HG02798 (cell line): ENCODE measurements around the gene ARVCF.

ENCODE experiments used
- ATAC-seq: cut with Tn5 transposase; IDR thresholded peaks from one replicate; pipeline ENCODE4 v1.9.1; 2021; ENCODE audit warnings: mild to moderate bottlenecking; ENCODE audit not compliant: unreplicated experiment, poor library complexity

Gene ARVCF

DNA sequence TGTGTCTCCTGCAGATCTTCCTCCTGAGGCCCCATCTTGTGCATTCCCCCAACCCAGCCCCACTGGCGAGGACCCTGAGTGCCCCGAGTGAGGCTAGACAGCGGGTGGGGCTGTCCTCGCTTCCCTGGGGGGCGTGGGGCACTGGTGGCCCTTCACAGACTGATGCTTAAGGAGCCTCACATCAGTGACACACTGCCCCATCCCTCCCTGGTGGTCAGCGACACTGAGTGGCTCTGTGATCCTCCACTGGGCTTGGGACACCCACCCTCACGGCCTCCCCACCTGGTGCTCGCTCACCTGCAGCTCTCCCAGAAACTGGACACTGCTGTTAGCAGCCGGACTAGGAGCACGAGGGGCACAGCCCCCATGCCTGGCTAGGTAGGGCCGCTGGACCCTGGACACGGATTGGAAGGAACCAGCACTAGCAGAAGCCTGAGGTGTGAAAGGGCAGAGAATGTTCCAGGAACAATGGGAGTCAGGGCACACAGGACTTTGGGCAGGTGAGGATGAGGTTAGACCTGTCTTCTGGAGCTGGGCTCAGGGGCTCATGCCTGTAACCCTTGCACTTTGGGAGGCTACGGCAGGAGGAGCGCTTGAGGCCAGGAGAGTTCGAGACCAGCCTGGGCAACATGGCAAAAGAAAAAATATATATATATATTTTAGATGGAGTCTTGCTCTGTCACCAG lies 51.8 kb downstream of the ARVCF start:
- no peak for ATAC-seq

DNA sequence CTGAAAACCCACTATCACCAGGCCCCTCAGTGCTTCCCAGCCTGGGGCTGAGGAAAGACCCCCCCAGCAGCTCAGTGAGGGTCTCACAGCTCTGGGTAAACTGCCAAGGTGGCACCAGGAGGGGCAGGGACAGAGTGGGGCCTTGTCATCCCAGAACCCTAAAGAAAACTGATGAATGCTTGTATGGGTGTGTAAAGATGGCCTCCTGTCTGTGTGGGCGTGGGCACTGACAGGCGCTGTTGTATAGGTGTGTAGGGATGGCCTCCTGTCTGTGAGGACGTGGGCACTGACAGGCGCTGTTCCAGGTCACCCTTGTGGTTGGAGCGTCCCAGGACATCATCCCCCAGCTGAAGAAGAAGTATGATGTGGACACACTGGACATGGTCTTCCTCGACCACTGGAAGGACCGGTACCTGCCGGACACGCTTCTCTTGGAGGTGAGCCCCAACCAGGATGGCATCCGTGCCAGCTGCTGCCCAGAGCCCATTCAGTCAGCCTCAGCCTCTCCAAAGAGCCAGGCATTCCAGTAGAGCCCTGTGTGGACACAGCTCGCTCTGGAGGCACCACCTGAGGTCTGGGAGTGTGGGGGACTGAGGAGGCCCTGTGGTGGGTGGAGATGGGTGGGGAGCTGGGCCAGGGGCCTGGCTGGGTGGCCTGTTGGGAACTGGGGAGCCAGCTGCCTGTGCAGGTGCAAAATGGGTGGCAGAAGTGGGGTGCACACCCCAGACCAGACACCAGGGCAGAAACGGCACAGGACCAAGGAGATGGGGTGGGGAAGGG lies 52.6 kb downstream of the ARVCF start:
- ATAC-seq = no peak

DNA sequence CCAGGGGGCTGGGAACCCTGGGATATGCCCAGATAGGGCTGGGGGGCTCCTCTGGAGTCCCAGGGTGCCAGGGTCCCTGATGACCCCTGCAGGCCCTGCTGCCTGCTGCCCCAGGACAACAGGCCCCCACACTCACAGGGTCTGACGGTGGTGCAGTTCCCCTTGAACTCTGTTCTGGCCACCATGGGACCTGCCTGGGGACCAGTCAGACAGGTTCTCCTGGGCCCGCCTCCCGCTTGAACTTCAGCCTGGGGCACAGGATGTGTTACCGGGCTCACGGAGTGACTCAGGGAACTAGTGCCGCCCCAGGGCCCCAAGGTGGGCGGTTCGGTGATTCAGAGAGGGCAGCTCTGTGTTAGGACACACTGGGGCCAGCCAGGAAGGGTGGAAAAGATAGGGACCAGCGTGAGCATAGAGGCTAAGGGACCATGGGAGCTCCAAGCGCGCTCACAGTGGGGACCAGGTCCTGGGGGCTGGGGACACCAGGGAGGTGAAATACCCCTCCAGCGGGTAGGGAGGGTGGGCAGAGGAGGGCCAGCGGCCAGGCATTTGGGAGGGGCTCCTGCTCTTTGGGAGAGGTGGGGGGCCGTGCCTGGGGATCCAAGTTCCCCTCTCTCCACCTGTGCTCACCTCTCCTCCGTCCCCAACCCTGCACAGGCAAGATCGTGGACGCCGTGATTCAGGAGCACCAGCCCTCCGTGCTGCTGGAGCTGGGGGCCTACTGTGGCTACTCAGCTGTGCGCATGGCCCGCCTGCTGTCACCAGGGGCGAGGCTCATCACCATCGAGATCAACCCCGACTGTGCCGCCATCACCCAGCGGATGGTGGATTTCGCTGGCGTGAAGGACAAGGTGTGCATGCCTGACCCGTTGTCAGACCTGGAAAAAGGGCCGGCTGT lies 53.5 kb downstream of the ARVCF start:
- no peak for ATAC-seq

DNA sequence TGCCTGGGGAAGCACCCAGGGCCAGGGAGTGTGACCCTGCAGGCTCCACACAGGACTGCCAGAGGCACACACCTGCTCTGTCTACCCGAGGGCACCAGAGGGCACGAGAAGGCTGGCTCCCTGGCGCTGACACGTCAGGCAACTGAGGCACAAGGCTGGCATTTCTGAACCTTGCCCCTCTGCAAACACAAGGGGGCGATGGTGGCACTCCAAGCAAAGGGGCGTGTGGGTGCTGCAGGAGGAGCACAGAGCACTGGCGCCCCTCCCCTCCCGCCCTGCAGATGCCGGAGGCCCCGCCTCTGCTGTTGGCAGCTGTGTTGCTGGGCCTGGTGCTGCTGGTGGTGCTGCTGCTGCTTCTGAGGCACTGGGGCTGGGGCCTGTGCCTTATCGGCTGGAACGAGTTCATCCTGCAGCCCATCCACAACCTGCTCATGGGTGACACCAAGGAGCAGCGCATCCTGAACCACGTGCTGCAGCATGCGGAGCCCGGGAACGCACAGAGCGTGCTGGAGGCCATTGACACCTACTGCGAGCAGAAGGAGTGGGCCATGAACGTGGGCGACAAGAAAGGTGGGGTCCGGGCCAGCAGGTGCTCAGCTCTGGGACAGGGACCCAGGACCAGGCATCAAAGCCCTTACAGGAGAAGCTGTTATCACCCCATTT lies 54.2 kb downstream of the ARVCF start:
- ATAC-seq = no peak

DNA sequence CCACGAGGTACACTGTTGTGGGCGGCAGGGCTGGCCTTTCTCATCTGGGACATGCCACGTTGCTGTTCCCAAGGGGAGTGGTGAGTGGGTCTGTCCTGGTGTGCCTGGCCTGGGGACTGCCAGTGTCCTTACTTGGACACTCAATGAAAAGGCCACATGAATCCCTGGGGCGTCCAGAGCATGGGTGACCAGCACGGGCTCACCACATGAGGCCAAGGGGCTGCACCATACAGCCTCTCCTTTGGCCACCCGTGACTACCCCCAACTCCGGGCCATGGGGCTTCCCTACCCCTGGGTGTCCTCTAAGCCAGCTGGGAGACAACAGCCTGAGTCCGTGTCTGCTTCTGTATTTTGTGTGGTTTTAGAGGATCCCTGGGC lies 54.8 kb downstream of the ARVCF start:
- ATAC-seq = no peak

DNA sequence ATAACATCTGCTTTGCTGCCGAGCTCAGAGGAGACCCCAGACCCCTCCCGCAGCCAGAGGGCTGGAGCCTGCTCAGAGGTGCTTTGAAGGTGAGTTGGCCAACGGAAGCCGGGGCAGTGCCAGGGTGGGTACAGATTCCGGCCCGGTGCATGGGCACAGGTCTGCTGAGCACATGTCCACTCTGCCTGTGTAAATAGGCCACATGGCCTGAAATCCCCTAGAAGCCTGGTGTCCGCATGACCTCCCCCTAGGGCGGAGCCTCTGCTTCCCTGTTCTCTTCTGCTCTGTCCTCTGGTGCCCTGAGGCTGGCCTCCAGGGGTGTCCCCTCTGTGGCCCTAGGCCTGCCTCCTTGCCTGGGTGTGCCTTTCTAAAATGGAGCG lies 55.4 kb downstream of the ARVCF start:
- no peak for ATAC-seq

DNA sequence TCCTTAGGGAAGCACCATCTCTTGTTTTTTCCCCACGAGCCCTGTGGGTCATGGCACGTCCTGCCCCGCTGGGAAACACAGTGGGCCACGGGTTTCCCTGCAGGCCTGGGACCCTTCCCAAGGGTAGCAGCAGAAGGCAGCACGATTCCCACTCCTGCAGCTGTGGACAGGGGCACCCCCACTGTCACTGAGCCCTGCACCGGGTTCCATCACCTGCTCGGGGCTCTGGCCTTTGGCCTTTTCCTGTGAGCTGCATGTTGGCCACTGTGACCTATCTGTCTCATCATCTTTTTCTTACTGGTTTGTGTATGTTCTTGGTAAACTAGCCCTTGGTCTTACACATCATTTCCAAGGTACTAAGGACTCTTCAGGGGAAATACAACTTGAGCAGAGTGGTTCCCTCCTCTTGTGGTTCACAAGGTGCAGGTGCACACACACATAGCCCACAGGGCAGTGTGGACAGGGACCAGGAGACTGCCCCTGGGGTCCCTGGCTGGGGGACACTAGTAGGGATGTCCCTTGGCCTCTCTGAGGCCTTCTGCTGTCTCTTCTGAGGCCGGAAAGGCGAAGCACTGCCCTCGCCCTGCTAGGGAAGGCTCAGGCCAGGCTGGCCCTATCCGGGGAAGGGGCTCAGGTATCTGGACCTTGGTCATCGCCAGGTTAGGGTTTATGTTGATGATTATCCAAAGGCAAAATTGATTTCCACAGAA lies 56.0 kb downstream of the ARVCF start:
- ATAC-seq = no peak

DNA sequence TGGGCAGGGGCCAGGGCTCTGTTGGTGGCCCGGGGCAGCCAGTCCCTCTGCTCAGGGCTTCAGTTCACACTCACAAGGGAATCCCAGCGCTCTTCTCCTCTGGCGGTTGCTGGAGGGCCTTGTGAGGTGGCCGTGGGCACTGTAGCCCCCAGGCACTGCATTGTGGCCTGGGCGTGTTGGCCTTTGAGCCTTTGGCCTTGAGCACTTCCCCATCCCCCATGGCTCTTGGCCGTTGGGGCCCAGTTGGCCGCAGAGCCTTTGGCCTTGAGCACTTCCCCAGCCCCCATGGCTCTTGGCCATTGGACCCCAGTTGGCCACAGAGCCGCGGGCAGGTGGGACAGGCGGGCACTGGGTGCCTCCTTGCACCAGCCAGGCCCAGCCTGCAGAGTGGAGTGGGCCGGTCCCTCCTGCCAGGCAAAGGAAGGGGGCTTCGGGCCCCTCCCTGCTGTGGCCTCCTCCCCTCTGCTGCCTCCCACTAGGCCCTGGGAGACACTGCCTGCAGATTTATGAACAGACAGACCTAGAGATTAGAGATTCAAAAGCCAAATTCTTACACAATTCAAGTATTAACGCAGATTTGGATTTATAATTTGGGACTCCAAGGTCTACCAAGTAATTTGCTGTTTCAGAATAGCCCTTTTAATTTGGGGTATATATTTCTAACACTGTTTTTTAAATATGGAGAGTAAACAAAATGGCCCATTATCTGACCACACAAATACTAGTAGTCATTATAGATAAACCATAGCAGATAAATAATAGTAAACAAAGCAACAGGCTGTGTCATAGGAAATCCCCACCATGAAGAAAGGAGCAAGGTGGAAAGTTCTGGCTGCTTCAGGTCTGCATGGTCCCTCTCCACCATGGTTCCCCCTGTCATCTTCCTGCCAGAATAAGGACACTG lies 56.8 kb downstream of the ARVCF start:
- ATAC-seq = no peak

DNA sequence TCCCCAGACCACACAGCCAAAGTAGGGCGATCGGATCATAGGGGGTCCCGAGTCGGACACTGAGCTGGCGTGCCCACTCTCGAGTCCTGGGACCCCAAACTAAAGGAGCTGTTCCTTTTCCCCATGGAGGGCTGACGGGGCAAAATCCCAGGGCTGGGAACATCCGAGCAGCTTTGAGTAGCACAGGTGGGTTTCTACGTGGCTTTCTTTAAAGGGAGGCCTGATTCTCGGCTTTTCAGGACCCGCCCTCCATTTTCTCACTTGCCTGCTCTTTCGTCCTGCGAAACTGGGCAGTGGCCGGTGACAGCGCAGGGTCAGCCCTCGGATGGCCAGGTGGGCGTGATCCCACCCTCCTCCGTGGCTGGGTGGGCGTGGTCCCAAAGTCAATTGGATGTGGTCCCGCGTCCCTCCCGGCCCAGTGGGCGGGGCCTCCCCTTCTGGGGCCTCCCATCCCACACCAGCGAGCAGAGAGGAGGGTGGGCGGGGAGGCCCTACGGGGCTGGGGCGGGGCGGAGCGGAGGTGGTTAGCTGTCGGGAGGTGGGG lies 57.5 kb downstream of the ARVCF start:
- ATAC-seq = no peak

DNA sequence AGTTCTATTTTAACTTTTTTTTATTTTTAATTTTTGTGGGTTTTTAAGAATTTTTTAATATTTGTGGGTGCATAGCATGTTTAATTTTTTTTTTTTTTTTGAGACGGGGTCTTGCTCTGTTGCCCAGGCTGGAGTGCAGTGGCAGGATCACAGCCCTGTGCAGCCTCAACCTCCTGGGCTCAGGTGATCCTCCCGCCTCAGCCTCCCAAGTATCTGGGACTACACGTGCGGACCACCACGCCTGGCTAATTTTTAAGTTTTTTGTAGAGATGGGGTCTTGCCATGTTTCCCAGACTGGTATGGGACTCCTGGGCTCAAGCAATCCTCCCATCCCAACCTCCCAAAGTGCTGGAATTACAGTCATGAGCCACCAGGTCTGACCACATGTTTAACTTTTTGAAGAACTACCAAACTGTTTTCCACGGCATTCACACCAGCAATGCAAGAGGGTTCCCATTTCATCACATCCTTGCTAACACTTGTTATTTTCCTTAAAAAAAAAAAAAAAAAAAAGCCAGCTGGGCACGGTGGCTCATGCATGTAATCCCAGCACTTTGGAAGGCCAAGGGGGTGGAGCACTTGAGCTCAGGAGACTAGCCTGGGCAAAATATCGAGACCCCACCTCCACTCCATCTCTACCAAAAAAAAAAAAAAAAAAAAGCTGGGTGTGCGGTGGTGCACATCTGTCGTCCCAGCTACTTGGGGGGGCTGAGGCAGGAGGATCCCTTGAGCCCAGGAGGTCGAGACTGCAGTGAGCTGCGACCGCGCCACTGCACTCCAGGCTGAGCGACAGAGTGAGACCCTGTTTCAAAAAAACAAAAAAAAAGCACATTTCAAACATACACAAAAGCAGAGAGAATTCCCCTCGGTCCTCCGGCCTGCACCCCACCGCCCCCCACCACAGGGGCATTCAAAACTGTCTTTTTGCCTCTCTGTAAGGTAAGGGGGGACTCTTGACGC lies 58.3 kb downstream of the ARVCF start:
- no peak for ATAC-seq

DNA sequence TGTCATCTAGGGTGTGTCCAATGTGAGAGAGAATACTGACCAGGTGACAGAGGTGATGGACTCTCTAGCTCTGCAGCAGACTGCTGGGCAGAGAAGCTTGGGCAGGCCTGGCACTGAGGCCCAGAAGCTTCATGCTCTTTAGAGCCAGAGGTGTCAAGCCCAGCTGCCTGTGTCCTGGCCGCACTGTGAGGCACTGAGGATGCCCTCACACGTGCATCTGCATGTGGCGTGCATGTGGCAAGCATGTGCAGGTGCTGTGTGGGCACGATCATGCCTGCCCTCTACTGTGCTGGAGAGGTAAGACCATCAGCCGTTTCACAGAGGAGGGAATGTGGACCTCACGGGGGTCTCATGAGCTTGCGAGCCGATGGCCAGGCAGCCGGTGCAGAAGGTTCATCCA lies 59.2 kb downstream of the ARVCF start:
- no peak for ATAC-seq

DNA sequence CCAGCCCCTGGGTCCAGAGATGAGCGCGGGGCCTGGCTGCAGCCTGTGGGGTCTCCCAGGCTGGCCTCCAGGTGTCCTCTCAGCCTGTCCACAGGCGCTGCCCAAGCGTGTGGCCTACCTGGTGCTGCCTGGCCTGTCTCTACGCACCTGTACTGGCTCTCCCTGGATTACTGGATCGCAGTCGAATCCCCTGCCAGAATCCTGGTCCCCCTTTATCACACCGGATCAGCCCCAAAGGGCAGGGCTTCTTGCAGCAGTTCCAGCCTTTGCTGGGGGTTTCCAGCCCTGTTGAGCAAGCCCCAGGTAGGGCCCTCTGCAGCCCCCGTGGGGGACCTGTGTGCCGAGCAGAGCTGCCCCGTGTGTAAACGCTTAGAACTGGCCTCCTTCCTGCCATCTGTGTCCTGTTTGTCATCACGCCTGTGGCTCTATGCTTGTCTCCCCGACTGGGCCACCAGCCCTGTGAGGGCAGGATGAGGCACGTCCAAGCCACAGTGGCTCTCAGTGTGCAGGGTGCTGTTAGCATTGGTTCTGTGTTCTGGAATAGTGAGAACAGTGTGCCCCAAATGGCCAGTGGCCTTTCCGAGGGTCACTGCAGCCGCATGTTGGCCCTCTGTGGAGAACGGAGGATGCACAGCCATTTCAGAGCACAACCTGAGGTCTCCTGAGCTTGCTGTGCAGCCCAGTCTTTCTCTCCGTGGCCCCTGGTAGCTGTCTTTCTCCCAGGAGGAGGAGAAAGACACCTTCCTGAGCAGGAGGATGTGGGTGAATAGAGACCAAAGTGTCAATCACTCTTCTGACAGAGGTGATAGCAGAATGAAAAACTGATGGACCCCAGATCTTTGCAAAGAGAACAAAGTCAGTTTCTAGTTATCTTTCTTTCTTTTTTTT lies 61.1 kb downstream of the ARVCF start:
- no peak for ATAC-seq

DNA sequence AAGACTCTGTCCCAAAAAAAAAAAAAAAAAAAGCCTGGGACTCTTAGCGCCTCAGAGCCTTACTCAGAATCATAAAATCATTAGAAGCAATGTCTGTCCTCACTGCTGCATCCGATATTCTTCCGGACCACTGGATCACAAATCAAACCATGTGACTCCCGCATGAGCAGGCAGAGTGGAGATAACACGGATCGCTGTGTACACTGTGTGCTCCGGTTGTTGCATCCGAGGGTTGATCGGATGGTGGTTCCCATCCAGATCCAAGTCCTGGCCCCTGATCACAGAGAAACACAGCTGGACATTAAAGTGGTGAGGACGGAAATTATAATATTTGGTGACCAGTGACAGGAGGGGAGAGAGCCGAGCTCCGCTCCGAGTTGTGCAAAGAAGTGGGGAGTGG lies 65.3 kb downstream of the ARVCF start:
- ATAC-seq = no peak

DNA sequence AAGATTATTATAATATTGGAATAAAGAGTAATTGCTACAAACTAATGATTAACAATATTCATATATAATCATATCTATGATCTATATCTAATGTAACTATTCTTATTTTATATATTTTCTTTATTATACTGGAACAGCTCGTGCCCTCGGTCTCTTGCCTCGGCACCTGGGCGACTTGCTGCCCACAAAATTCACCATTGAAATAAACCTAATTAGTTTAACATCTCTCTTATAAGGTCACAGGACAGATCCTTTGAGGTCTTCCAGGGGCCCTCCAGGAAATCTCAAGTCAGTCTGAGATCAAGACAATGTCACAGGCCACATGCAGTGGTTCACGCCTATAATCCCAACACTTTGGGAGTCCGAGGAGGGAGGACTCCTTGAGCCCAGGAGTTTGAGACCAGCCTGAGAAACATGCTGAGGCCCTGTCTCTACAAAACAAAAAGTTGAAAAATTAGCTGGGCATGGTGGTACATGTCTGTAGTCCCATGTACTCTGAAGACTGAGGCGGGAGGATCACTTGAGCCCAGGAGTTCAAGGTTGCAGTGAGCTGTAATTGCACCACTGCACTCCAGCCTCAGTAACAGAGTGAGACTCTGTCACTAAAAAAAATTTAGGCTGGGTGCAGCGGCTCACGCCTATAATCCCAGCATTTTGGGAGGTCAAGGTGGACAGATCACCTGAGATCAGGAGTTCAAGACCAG lies 68.4 kb downstream of the ARVCF start:
- ATAC-seq = no peak

DNA sequence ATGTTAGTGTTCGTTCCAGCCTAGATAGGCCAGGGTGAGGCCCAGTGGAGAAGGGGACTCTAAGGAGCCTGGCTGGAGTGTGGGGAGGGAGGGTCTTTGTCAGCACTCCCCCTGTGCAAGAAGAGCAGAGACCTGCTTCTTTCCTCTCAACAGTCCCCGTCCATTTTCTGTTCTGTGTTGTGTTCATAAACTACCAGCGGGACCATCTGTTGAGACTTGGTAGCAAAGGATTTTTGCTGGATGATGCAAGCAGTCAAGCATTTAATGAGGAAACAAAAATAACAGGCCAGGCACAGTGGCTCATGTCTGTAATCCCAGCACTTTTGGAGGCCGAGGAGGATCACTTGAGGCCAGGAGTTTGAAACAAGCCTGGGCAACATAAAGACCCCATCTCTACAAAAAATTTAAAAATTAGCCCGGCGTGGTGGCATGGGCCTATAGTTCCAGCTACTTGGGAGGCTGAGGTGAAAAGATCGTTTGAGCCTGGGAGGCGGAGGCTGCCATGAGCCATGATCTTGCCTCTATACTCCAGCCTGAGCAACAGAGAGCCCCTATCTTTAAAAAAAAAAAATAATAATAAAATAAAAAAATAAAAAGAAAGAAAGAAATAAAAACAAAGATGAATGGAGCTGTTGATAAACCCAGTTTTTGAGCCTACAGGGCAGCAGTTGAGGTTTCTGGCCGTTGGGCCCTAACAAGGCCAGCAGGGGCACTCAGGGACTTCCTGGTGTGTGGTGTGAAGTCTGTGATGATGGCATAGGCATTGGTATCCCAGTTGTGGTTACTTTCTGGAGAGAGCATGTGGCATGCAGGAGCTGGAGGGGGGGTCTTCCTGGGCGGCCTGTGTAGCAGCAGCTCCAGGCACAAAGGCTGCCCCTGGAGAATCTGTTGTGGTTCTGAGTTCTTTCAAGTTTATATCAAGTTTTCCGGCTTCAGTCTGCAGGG lies 73.3 kb downstream of the ARVCF start:
- no peak for ATAC-seq
